BJ (cell line): ENCODE data around the gene RBM39. TPM values are rescaled to one million over a fixed set of nuclear protein-coding genes. Genes with fewer than 3 reads are reported as not detected.

ENCODE experiments used
- CTCF ChIA-PET: fragments of 350-600 bp; formaldehyde crosslinking; extraction: SDS; loops from one replicate; lab custom pipeline; 2021; ENCODE audit warnings: antibody characterized with exemption, inconsistent platforms; lab: Yijun Ruan, JAX
- POLR2A ChIA-PET: fragments of 300-600 bp; sonication (Branson Sonifier 250); formaldehyde crosslinking; extraction: SDS; loops from one replicate; lab custom pipeline; 2021; ENCODE audit warnings: antibody characterized with exemption; lab: Charles Lee
- DNase-seq: peaks from one replicate; pipeline ENCODE4 v3.0.0-alpha.2; 2011; ENCODE audit warnings: low read depth
- H3K27me3 ChIP-seq: 2 replicates; pipeline ENCODE4 v1.6.0; 2011; ENCODE audit warnings: low read length; ENCODE audit not compliant: control insufficient read depth, insufficient read depth
- H3K36me3 ChIP-seq: 2 replicates; pipeline ENCODE4 v1.5.1; 2011; ENCODE audit warnings: low read length; ENCODE audit not compliant: control insufficient read depth, insufficient read depth
- H3K4me3 ChIP-seq: 2 replicates; pipeline ENCODE4 v1.5.1; 2011; ENCODE audit warnings: low read depth, mild to moderate bottlenecking, control low read depth, low read length
- polyA plus RNA-seq: library from polyadenylated mRNA; depleted of rRNA; stranded (reverse); fragments of >200 nt; gene quantifications from 2 replicates; pipeline ENCODE4 v1.2.3, GENCODE V29; 2011; rRNA removed
- small RNA-seq: library from RNA; depleted of rRNA; stranded (forward); fragments of <200 nt; gene quantifications from one replicate; pipeline ENCODE3, GENCODE V24; 2012; ENCODE audit warnings: low replicate concordance, low read depth; ENCODE audit not compliant: insufficient read length
- TF ChIP-seq, protein P1 (sequence below): IDR thresholded peaks from 2 replicates; pipeline ENCODE4 v1.5.1; 2011; ENCODE audit warnings: low read depth, mild to moderate bottlenecking, control low read depth, inconsistent platforms, low read length, moderate library complexity; ENCODE audit not compliant: insufficient read depth

The RBM39 gene
- polyA plus RNA-seq, 1 experiment: 63.5 TPM

DNA sequence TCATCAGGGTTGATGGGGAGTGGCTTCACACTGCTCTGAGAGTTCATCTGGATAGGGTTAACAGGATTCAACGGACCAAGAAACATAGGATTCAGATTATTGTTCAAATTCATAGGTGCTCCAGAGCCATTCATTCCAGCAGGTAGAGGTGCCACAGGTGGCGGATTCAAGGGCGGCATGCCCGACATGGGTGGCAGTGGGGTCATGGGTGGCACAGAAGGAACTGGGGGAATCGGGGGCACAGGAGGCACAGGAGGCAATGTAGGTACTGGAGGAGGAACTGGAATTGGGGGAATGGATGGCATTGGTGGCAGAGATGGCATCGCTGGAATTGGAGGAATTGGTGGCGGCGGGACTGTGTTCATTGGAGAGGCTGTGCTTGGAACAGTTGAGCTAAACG is 87.6 kb downstream of the RBM39 start:
- Histone ChIP-seq H3K27me3 (no peaks in the 10 kb centered on the region), H3K4me3 (no peak overlapping the region), H3K36me3 (peaks cover 5% of the 10 kb centered on the region)
- POLR2A ChIA-PET: no interaction called here
- TF ChIP-seq, protein P1, sequence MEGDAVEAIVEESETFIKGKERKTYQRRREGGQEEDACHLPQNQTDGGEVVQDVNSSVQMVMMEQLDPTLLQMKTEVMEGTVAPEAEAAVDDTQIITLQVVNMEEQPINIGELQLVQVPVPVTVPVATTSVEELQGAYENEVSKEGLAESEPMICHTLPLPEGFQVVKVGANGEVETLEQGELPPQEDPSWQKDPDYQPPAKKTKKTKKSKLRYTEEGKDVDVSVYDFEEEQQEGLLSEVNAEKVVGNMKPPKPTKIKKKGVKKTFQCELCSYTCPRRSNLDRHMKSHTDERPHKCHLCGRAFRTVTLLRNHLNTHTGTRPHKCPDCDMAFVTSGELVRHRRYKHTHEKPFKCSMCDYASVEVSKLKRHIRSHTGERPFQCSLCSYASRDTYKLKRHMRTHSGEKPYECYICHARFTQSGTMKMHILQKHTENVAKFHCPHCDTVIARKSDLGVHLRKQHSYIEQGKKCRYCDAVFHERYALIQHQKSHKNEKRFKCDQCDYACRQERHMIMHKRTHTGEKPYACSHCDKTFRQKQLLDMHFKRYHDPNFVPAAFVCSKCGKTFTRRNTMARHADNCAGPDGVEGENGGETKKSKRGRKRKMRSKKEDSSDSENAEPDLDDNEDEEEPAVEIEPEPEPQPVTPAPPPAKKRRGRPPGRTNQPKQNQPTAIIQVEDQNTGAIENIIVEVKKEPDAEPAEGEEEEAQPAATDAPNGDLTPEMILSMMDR: no peak
- CTCF ChIA-PET: interaction anchor here (0.7 to 2.7 kb wide), 2 partner anchors 11 to 63 kb away, joined by 3 to 7 read pairs; no protein-coding TSS in a partner anchor
- DNase-seq: no peak

DNA sequence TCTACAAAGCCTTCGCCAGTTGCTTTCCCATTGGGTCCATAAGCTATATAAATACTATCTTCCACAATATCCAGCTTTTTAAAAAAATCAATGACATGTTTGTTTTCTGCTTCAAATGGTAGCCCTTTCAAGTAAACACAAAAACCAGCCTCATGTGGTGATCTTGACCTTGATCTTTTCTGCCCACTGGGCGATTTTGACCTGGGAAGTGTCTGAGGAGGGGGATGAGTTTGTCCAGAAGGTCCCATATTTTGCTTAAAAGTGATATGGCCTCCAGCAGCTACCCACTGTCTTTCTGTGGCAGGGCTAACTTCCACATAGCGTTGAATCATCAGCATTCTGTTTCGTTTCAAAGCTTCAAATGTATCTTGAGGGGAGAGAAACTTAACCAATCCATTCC is 88.2 kb downstream of the RBM39 start:
- Histone ChIP-seq H3K4me3 (no peak overlapping the region), H3K27me3 (no peaks in the 10 kb centered on the region), H3K36me3 (peaks cover 5% of the 10 kb centered on the region)
- TF ChIP-seq, protein P1: no peak
- DNase-seq: no peak
- ChIA-PET POLR2A (no interaction called here), CTCF (interaction anchor here (0.7 kb wide), 1 partner anchor 64 kb away, joined by 3 read pairs; no protein-coding TSS in a partner anchor)

Small RNA genes lying within 50 kb of the gene (small RNA-seq; reads per million reads assigned to genes)
- not detected for gene RF00026

Other genes with a start within 250 kb of the RBM39 start
- gene C20orf173, start 212.6 kb downstream of the RBM39 start, polyA plus RNA-seq: not detected in 2 replicates
- gene ERGIC3, start 200.2 kb downstream of the RBM39 start, polyA plus RNA-seq: 567 and 917 TPM in 2 replicates
- gene SPAG4, start 126.4 kb downstream of the RBM39 start, polyA plus RNA-seq: 8.3 and 11.4 TPM in 2 replicates
- 134 and 217 TPM in 2 replicates for gene CPNE1, start 77.4 kb downstream of the RBM39 start, polyA plus RNA-seq
- 54.4 and 60.2 TPM in 2 replicates for gene RBM12, start 77.4 kb downstream of the RBM39 start, polyA plus RNA-seq
- 40.9 and 45.6 TPM in 2 replicates for gene NFS1, start 42.9 kb downstream of the RBM39 start, polyA plus RNA-seq
- 306 and 399 TPM in 2 replicates for gene ROMO1, start 42.9 kb downstream of the RBM39 start, polyA plus RNA-seq
- gene PHF20, start 29.8 kb upstream of the RBM39 start, polyA plus RNA-seq: 23.5 and 24.9 TPM in 2 replicates
- 10.8 and 15.8 TPM in 2 replicates for gene SCAND1, start 212.2 kb upstream of the RBM39 start, polyA plus RNA-seq
- 1.7 and 2.4 TPM in 2 replicates for gene CNBD2, start 226.3 kb upstream of the RBM39 start, polyA plus RNA-seq